ENCODE measurements around the gene TYW1.
"Not testable (repeated sequence)": the region's sequence is repeated elsewhere in the genome, so short reads cannot be mapped to it uniquely, and the experiment has no call there.

GRCh38 chr7:67036432-67037395 is 40.1 kb downstream of the TYW1 start:
- TF ChIP-seq, protein P1, sequence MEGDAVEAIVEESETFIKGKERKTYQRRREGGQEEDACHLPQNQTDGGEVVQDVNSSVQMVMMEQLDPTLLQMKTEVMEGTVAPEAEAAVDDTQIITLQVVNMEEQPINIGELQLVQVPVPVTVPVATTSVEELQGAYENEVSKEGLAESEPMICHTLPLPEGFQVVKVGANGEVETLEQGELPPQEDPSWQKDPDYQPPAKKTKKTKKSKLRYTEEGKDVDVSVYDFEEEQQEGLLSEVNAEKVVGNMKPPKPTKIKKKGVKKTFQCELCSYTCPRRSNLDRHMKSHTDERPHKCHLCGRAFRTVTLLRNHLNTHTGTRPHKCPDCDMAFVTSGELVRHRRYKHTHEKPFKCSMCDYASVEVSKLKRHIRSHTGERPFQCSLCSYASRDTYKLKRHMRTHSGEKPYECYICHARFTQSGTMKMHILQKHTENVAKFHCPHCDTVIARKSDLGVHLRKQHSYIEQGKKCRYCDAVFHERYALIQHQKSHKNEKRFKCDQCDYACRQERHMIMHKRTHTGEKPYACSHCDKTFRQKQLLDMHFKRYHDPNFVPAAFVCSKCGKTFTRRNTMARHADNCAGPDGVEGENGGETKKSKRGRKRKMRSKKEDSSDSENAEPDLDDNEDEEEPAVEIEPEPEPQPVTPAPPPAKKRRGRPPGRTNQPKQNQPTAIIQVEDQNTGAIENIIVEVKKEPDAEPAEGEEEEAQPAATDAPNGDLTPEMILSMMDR (IDR thresholded peaks at IDR 0.05; ENCODE audit: insufficient read depth, low read depth, low read length) = not testable (repeated sequence)
- not testable (repeated sequence) for TF ChIP-seq EZH2 (IDR thresholded peaks at IDR 0.05; ENCODE audit: insufficient read depth, low read length)
